IMR-90 (cell line): ENCODE results near the gene PTEN. TPM values are rescaled to one million over a fixed set of nuclear protein-coding genes. Genes with fewer than 3 reads are reported as not detected.

ENCODE experiments used
- ATAC-seq: fragments of 200-7000 bp; cut with Tn5 transposase; 2 replicates; pipeline ENCODE4 v1.9.1; 2020; ENCODE audit warnings: low read depth, mild to moderate bottlenecking, moderate library complexity
- BruUV-seq: library from RNA; stranded (reverse); fragments of 400-500 nt; replicated peaks from 2 replicates; lab custom pipeline; 2021; lab: Mats Ljungman, UMichigan
- CTCF ChIA-PET: fragments of 300-600 bp; formaldehyde crosslinking; extraction: SDS; loops from one replicate; lab custom pipeline; 2021; ENCODE audit warnings: antibody characterized with exemption; lab: Yijun Ruan, JAX
- POLR2A ChIA-PET: fragments of 300-600 bp; sonication (Branson Sonifier 250); formaldehyde crosslinking; loops from one replicate; lab custom pipeline; 2022; ENCODE audit warnings: antibody characterized with exemption; ENCODE audit not compliant: unreplicated experiment; lab: Charles Lee
- DNase-seq: peaks from one replicate; pipeline ENCODE4 v3.0.0; 2013
- H2AFZ ChIP-seq: replicated peaks from 2 replicates; pipeline ENCODE3; 2013; ENCODE audit warnings: low read length, mild to moderate bottlenecking; ENCODE audit not compliant: poor library complexity
- H2AK5ac ChIP-seq: 2 replicates; pipeline ENCODE4 v1.6.1; 2013; ENCODE audit warnings: low read depth, low read length, inconsistent platforms
- H2AK9ac ChIP-seq: replicated peaks from 2 replicates; pipeline ENCODE3; 2013; ENCODE audit warnings: mild to moderate bottlenecking, low read depth, low read length, moderate library complexity; ENCODE audit not compliant: poor library complexity
- H2BK120ac ChIP-seq: 2 replicates; pipeline ENCODE4 v1.6.1; 2013; ENCODE audit warnings: low read depth, low read length, inconsistent platforms
- H2BK15ac ChIP-seq: 3 replicates; pipeline ENCODE4 v1.6.1; 2013; ENCODE audit warnings: low read depth, low read length, inconsistent platforms
- H2BK20ac ChIP-seq: 2 replicates; pipeline ENCODE4 v1.6.1; 2013; ENCODE audit warnings: low read depth, mild to moderate bottlenecking, inconsistent platforms, low read length, moderate library complexity
- H2BK5ac ChIP-seq: 2 replicates; pipeline ENCODE4 v1.6.1; 2013; ENCODE audit warnings: mild to moderate bottlenecking, low read depth, low read length, inconsistent platforms; ENCODE audit not compliant: poor library complexity, severe bottlenecking
- H3K14ac ChIP-seq: replicated peaks from 2 replicates; pipeline ENCODE4 v1.6.1; 2013; ENCODE audit warnings: low read depth, low read length, inconsistent platforms
- H3K18ac ChIP-seq: 2 replicates; pipeline ENCODE4 v1.6.1; 2013; ENCODE audit warnings: low read depth, low read length, control low read depth
- H3K23ac ChIP-seq: 2 replicates; pipeline ENCODE4 v1.6.1; 2013; ENCODE audit warnings: low read depth, low read length, inconsistent platforms
- H3K27ac ChIP-seq: 2 replicates; pipeline ENCODE4 v1.5.1; 2013; ENCODE audit warnings: mild to moderate bottlenecking, control low read depth, low read length; ENCODE audit not compliant: insufficient read depth
- H3K27me3 ChIP-seq: 2 replicates; pipeline ENCODE4 v1.6.1; 2013; ENCODE audit warnings: low read length; ENCODE audit not compliant: control insufficient read depth, insufficient read depth
- H3K36me3 ChIP-seq: 2 replicates; pipeline ENCODE4 v1.6.1; 2013; ENCODE audit warnings: low read length, mixed read lengths; ENCODE audit not compliant: control insufficient read depth, insufficient read depth
- H3K4ac ChIP-seq: 2 replicates; pipeline ENCODE4 v1.6.1; 2013; ENCODE audit warnings: low read depth, low read length, inconsistent platforms
- H3K4me1 ChIP-seq: 2 replicates; pipeline ENCODE4 v1.6.1; 2013; ENCODE audit warnings: low read length, mixed read lengths; ENCODE audit not compliant: control insufficient read depth, insufficient read depth
- H3K4me2 ChIP-seq: 2 replicates; pipeline ENCODE4 v1.6.1; 2013; ENCODE audit warnings: low read depth, mild to moderate bottlenecking, control low read depth, low read length, moderate library complexity
- H3K4me3 ChIP-seq: 2 replicates; pipeline ENCODE4 v1.5.1; 2013; ENCODE audit warnings: low read depth, mild to moderate bottlenecking, control low read depth, low read length, moderate library complexity; ENCODE audit not compliant: insufficient read depth
- H3K56ac ChIP-seq: 2 replicates; pipeline ENCODE4 v1.6.1; 2013; ENCODE audit warnings: low read length, inconsistent platforms; ENCODE audit not compliant: insufficient read depth; ENCODE audit errors: extremely low read depth
- H3K79me1 ChIP-seq, 2 experiments: 2 replicates each; pipeline ENCODE4 v1.6.1; 2013; ENCODE audit warnings: low read length in 2 of 2, inconsistent platforms in 1 of 2, low read depth in 1 of 2
- H3K9ac ChIP-seq: 2 replicates; pipeline ENCODE4 v1.6.1; 2013; ENCODE audit warnings: low read depth, low read length, control low read depth
- H3K9me1 ChIP-seq: 2 replicates; pipeline ENCODE4 v1.6.1; 2013; ENCODE audit warnings: low read length, inconsistent platforms; ENCODE audit not compliant: insufficient read depth
- H3K9me3 ChIP-seq: 2 replicates; pipeline ENCODE4 v1.6.1; 2013; ENCODE audit warnings: low read length; ENCODE audit not compliant: control insufficient read depth, insufficient read depth
- H4K20me1 ChIP-seq: 2 replicates; pipeline ENCODE4 v1.6.1; 2013; ENCODE audit warnings: low read length, inconsistent platforms; ENCODE audit not compliant: insufficient read depth
- H4K5ac ChIP-seq: 2 replicates; pipeline ENCODE4 v1.6.1; 2013; ENCODE audit warnings: mild to moderate bottlenecking, low read depth, low read length, control low read depth
- H4K8ac ChIP-seq, 2 experiments: 2 replicates each; pipeline ENCODE4 v1.6.1; 2013; ENCODE audit warnings: low read depth in 2 of 2, low read length in 2 of 2, control low read depth in 1 of 2, inconsistent platforms in 1 of 2
- H4K91ac ChIP-seq: 2 replicates; pipeline ENCODE4 v1.6.1; 2013; ENCODE audit warnings: low read depth, low read length, inconsistent platforms; ENCODE audit not compliant: insufficient read depth
- BHLHE40 ChIP-seq: fragments of 150-350 bp; IDR thresholded peaks from 2 replicates; pipeline ENCODE4 v1.6.1; 2016; ENCODE audit warnings: mild to moderate bottlenecking, low read depth, low read length
- CEBPB ChIP-seq: IDR thresholded peaks from 2 replicates; pipeline ENCODE4 v1.6.1; 2012; ENCODE audit warnings: low read depth, low read length, improper control_type of control experiment
- CHD1 ChIP-seq: IDR thresholded peaks from 2 replicates; pipeline ENCODE4 v1.6.1; 2012; ENCODE audit warnings: low read depth, low read length, improper control_type of control experiment
- CTCF ChIP-seq: conservative IDR thresholded peaks from 2 replicates; pipeline ENCODE4 v1.5.1; 2012; ENCODE audit warnings: mild to moderate bottlenecking, low read depth, low read length, improper control_type of control experiment
- ELK1 ChIP-seq: fragments of 150-350 bp; IDR thresholded peaks from 2 replicates; pipeline ENCODE4 v1.6.1; 2016; ENCODE audit warnings: low read depth, mild to moderate bottlenecking, low read length, moderate library complexity, borderline replicate concordance
- FOS ChIP-seq: fragments of 150-350 bp; IDR thresholded peaks from 2 replicates; pipeline ENCODE4 v1.6.1; 2016; ENCODE audit warnings: low read depth, low read length
- MAFK ChIP-seq: IDR thresholded peaks from 2 replicates; pipeline ENCODE4 v1.6.1; 2012; ENCODE audit warnings: low read depth, low read length, improper control_type of control experiment
- MAZ ChIP-seq: IDR thresholded peaks from 2 replicates; pipeline ENCODE4 v1.6.1; 2012; ENCODE audit warnings: low read depth, mild to moderate bottlenecking, low read length, improper control_type of control experiment, moderate library complexity, borderline replicate concordance
- MXI1 ChIP-seq: IDR thresholded peaks from 2 replicates; pipeline ENCODE4 v1.6.1; 2012; ENCODE audit warnings: low read depth, mild to moderate bottlenecking, low read length, moderate library complexity, borderline replicate concordance
- POLR2A ChIP-seq: IDR thresholded peaks from 2 replicates; pipeline ENCODE4 v1.6.1; 2012; ENCODE audit warnings: mild to moderate bottlenecking, low read depth, low read length
- RAD21 ChIP-seq: IDR thresholded peaks from 2 replicates; pipeline ENCODE4 v1.6.1; 2012; ENCODE audit warnings: low read length, improper control_type of control experiment
- RCOR1 ChIP-seq: IDR thresholded peaks from 2 replicates; pipeline ENCODE4 v1.6.1; 2012; ENCODE audit warnings: mild to moderate bottlenecking, low read length, improper control_type of control experiment; ENCODE audit not compliant: insufficient replicate concordance
- RFX5 ChIP-seq: IDR thresholded peaks from 2 replicates; pipeline ENCODE4 v1.8.0; 2012; ENCODE audit warnings: low read depth, mild to moderate bottlenecking, low read length, moderate library complexity
- SMC3 ChIP-seq: fragments of 150-350 bp; IDR thresholded peaks from 2 replicates; pipeline ENCODE4 v1.6.1; 2016; ENCODE audit warnings: low read depth, mild to moderate bottlenecking, antibody characterized with exemption, low read length, moderate library complexity
- USF2 ChIP-seq: fragments of 150-350 bp; IDR thresholded peaks from 2 replicates; pipeline ENCODE4 v1.6.1; 2017; ENCODE audit warnings: mild to moderate bottlenecking, antibody characterized with exemption, low read length, low read depth
- dilution Hi-C: fragments of 300-500 bp; cut with HindIII; formaldehyde crosslinking; loops from one replicate; pipeline ENCODE4 v1.14.3; 2018; ENCODE audit warnings: low sequenced_read_pairs; ENCODE audit not compliant: unreplicated experiment
- in situ Hi-C: fragments of 300-500 bp; cut with MboI; formaldehyde crosslinking; loops from 3 replicates; pipeline ENCODE4 v1.14.3; 2019; ENCODE audit warnings: low sequenced_read_pairs, inconsistent platforms, mixed read lengths
- intact Hi-C: fragments of 100-400 bp; cut with micrococcal nuclease; formaldehyde crosslinking; loops from 2 replicates; pipeline ENCODE4 v1.10.0; 2022
- polyA plus RNA-seq, 3 experiments: library from polyadenylated mRNA; depleted of rRNA; stranded (reverse); fragments of >200 nt; gene quantifications; 2 replicates each; pipeline ENCODE4 v1.2.3, GENCODE V29; 2012; ENCODE audit warnings: low replicate concordance in 1 of 3
- total RNA-seq: library from RNA; depleted of rRNA; stranded (reverse); fragments of >200 nt; gene quantifications from 2 replicates; pipeline ENCODE4 v1.2.3, GENCODE V29; 2012

PTEN gene
- total and polyA plus RNA-seq, 2 of the 4 experiments (the other 2 are of a cell fraction), result 12.0 to 38.9 TPM

GRCh38 chr10:87956055-87956454 lies 92.6 kb downstream of the PTEN start:
- no peak overlapping the region for H2AK5ac ChIP-seq
- H3K4me1 ChIP-seq, result peaks cover 3% of the 10 kb centered on the region; the same call in 1 of the 2 replicates
- in situ Hi-C loops (no loop called here), dilution Hi-C loops (no loop called here), intact Hi-C loops (no loop called here)
- H3K4me2 ChIP-seq, result no peak overlapping the region
- no peak overlapping the region for H2BK15ac ChIP-seq
- H3K79me1 ChIP-seq, result peaks cover 19 to 30% of the 10 kb centered on the region in 2 experiments
- H3K9me1 ChIP-seq, result no peaks in the 10 kb centered on the region
- H3K36me3 ChIP-seq, result peaks cover 23% of the 10 kb centered on the region
- no peak overlapping the region for H3K4me3 ChIP-seq
- peaks cover 7% of the 10 kb centered on the region; the same call in 1 of the 2 replicates for H4K20me1 ChIP-seq
- H2BK20ac ChIP-seq, result no peak overlapping the region
- no peak overlapping the region for H3K56ac ChIP-seq
- no peak overlapping the region for H2BK5ac ChIP-seq
- no peak overlapping the region for H4K8ac ChIP-seq
- H2AK9ac ChIP-seq, result no peak overlapping the region
- POLR2A ChIA-PET, result no interaction called here
- no peak overlapping the region for H3K23ac ChIP-seq
- H2BK120ac ChIP-seq, result no peak overlapping the region
- no peaks in the 10 kb centered on the region for H3K9me3 ChIP-seq
- no peak overlapping the region for H3K18ac ChIP-seq
- ATAC-seq, result no peak
- no peak overlapping the region for H3K14ac ChIP-seq
- TF ChIP-seq MAZ (no peak), RFX5 (no peak), POLR2A (no peak), SMC3 (no peak), BHLHE40 (no peak), RAD21 (no peak), ELK1 (no peak), CEBPB (no peak), CHD1 (no peak), MXI1 (no peak), FOS (no peak), USF2 (no peak), RCOR1 (no peak), MAFK (no peak), CTCF (no peak)
- DNase-seq, result no peak
- H3K27ac ChIP-seq, result no peak overlapping the region
- H3K4ac ChIP-seq, result no peak overlapping the region
- H2AFZ ChIP-seq, result no peak overlapping the region
- no peak overlapping the region for H3K9ac ChIP-seq
- no peak overlapping the region for H4K91ac ChIP-seq
- no peak overlapping the region for H4K5ac ChIP-seq
- H3K27me3 ChIP-seq, result no peaks in the 10 kb centered on the region
- CTCF ChIA-PET, result no interaction called here
- BruUV-seq, result no TSS peak
